Measurements from ENCODE around the gene HLA-DPA1.
A peak's percentile ranks its signal among the peaks of the same experiment; 100 is the strongest.

DNA sequence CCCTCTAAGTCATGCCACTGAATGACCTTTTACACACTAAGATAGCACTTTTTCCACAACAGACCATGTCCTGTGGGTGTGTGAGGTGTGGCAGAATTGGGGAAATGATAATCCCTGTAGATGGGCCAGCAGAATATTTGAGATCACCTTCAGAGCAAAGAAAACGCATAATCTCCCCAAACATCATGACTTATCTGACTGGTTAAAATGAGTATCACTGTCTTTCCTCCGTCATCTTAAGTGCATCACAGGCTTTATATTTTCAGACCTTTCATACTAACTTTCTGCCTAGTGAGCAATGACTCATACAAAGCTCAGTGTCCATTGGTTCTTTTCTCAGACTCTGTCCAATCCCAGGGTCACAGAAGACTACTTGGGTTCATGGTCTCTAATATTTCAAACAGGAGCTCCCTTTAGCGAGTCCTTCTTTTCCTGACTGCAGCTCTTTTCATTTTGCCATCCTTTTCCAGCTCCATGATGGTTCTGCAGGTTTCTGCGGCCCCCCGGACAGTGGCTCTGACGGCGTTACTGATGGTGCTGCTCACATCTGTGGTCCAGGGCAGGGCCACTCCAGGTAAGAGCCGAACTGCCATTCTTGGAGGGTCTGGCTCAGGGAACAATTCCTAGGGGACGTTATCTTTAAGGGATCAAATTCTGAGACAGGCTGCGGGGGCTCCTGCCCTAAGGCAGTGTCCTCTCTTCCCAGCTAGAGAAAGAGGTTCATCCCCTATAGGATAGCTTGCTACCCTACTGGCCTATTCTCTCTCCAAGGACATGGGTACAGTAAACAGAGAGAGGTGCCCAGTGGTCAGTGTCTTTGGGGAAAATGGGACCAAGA, 2.3 kb upstream of the HLA-DPA1 start, which contains the start of gene HLA-DPB1:
- TF ChIP-seq CREB1 (IDR thresholded peaks at IDR 0.05; ENCODE audit: low read depth): peak; percentile 73
- TF ChIP-seq, protein P1, sequence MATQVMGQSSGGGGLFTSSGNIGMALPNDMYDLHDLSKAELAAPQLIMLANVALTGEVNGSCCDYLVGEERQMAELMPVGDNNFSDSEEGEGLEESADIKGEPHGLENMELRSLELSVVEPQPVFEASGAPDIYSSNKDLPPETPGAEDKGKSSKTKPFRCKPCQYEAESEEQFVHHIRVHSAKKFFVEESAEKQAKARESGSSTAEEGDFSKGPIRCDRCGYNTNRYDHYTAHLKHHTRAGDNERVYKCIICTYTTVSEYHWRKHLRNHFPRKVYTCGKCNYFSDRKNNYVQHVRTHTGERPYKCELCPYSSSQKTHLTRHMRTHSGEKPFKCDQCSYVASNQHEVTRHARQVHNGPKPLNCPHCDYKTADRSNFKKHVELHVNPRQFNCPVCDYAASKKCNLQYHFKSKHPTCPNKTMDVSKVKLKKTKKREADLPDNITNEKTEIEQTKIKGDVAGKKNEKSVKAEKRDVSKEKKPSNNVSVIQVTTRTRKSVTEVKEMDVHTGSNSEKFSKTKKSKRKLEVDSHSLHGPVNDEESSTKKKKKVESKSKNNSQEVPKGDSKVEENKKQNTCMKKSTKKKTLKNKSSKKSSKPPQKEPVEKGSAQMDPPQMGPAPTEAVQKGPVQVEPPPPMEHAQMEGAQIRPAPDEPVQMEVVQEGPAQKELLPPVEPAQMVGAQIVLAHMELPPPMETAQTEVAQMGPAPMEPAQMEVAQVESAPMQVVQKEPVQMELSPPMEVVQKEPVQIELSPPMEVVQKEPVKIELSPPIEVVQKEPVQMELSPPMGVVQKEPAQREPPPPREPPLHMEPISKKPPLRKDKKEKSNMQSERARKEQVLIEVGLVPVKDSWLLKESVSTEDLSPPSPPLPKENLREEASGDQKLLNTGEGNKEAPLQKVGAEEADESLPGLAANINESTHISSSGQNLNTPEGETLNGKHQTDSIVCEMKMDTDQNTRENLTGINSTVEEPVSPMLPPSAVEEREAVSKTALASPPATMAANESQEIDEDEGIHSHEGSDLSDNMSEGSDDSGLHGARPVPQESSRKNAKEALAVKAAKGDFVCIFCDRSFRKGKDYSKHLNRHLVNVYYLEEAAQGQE (IDR thresholded peaks at IDR 0.05; ENCODE audit: low read depth): no peak
- no peak for TF ChIP-seq TCF12 (IDR thresholded peaks at IDR 0.05; ENCODE audit: low read depth)
- no peak for TF ChIP-seq RAD21 (IDR thresholded peaks at IDR 0.05; ENCODE audit: low read depth)
- TF ChIP-seq MAX (IDR thresholded peaks at IDR 0.05): no peak
- no peak for TF ChIP-seq NFIC (IDR thresholded peaks at IDR 0.05)
- TF ChIP-seq FOXM1 (IDR thresholded peaks at IDR 0.05; ENCODE audit: borderline replicate concordance, low read depth): no peak
- TF ChIP-seq TEAD4 (IDR thresholded peaks at IDR 0.05): no peak
